HG03575 (cell line): ENCODE data around the gene SHOC2.

Source experiments
- ATAC-seq: cut with Tn5 transposase; IDR thresholded peaks from one replicate; pipeline ENCODE4 v1.9.1; 2021; ENCODE audit not compliant: unreplicated experiment, insufficient number of reproducible peaks, low FRiP score; ENCODE audit errors: extremely low read depth

Gene SHOC2

GRCh38 chr10:111017098-111017497 is 97.7 kb downstream of the SHOC2 start:
- ATAC-seq = no peak

GRCh38 chr10:111018021-111018420 is 98.6 kb downstream of the SHOC2 start:
- no peak for ATAC-seq

- no peak for ATAC-seq
Measured at GRCh38 chr10:111023060-111023459, 103.7 kb downstream of the SHOC2 start.

GRCh38 chr10:111030042-111030750 is 110.8 kb downstream of the SHOC2 start:
- no peak for ATAC-seq

GRCh38 chr10:111034598-111035310 is 115.3 kb downstream of the SHOC2 start:
- no peak for ATAC-seq

GRCh38 chr10:111035542-111035941 is 116.1 kb downstream of the SHOC2 start:
- no peak for ATAC-seq

- no peak for ATAC-seq
Measured at GRCh38 chr10:111037858-111038257, 118.5 kb downstream of the SHOC2 start.

GRCh38 chr10:111039522-111039921 is 120.1 kb downstream of the SHOC2 start:
- ATAC-seq = no peak

- ATAC-seq = no peak
Measured at GRCh38 chr10:111057006-111057405, 137.6 kb downstream of the SHOC2 start.
